H9 (cell line): Measurements from ENCODE around the gene IARS1. TPM values are rescaled to one million over a fixed set of nuclear protein-coding genes. Genes with fewer than 3 reads are reported as not detected.

Source experiments
- DNase-seq: peaks from one replicate; pipeline ENCODE4 v3.0.0-alpha.2; 2017
- H2AFZ ChIP-seq: one replicate; pipeline ENCODE4 v1.6.1; 2013; ENCODE audit warnings: mild to moderate bottlenecking, low read length, control low read depth, moderate library complexity
- H2AK5ac ChIP-seq: 2 replicates; pipeline ENCODE4 v1.6.1; 2013; ENCODE audit warnings: low read length, control low read depth, mixed read lengths; ENCODE audit not compliant: insufficient read length
- H2BK120ac ChIP-seq: one replicate; pipeline ENCODE4 v1.6.1; 2013; ENCODE audit warnings: low read depth, mild to moderate bottlenecking, low read length, control low read depth, inconsistent platforms; ENCODE audit not compliant: poor library complexity, severe bottlenecking
- H2BK12ac ChIP-seq: 2 replicates; pipeline ENCODE4 v1.6.1; 2013; ENCODE audit warnings: low read length, control low read depth, mixed read lengths, low read depth; ENCODE audit not compliant: insufficient read length
- H2BK15ac ChIP-seq: 2 replicates; pipeline ENCODE4 v1.6.1; 2013; ENCODE audit warnings: low read depth, low read length, control low read depth
- H2BK20ac ChIP-seq: one replicate; pipeline ENCODE4 v1.6.1; 2013; ENCODE audit warnings: low read depth, mild to moderate bottlenecking, low read length, control low read depth, inconsistent platforms; ENCODE audit not compliant: poor library complexity, severe bottlenecking
- H2BK5ac ChIP-seq: 2 replicates; pipeline ENCODE4 v1.6.1; 2013; ENCODE audit warnings: low read length, control low read depth, mixed read lengths; ENCODE audit not compliant: insufficient read length
- H3K14ac ChIP-seq: 2 replicates; pipeline ENCODE4 v1.6.1; 2013; ENCODE audit warnings: low read length, control low read depth; ENCODE audit not compliant: insufficient read depth
- H3K18ac ChIP-seq: 2 replicates; pipeline ENCODE4 v1.6.1; 2013; ENCODE audit warnings: low read depth, mild to moderate bottlenecking, mixed read lengths, low read length, control low read depth; ENCODE audit not compliant: insufficient read length
- H3K23ac ChIP-seq: 2 replicates; pipeline ENCODE4 v1.6.1; 2013; ENCODE audit warnings: low read length, control low read depth, mixed read lengths, low read depth; ENCODE audit not compliant: insufficient read length
- H3K23me2 ChIP-seq: 2 replicates; pipeline ENCODE4 v1.6.1; 2013; ENCODE audit warnings: low read depth, mild to moderate bottlenecking, mixed read lengths, low read length, control low read depth; ENCODE audit not compliant: insufficient read length, poor library complexity, severe bottlenecking
- H3K27ac ChIP-seq: 2 replicates; pipeline ENCODE4 v1.5.1; 2013; ENCODE audit warnings: low read length, control low read depth, mixed read lengths, low read depth; ENCODE audit not compliant: insufficient read length
- H3K27me3 ChIP-seq: 2 replicates; pipeline ENCODE4 v1.6.1; 2013; ENCODE audit warnings: low read length, control low read depth, inconsistent platforms; ENCODE audit not compliant: insufficient read depth
- H3K4ac ChIP-seq: 2 replicates; pipeline ENCODE4 v1.6.1; 2013; ENCODE audit warnings: low read depth, mild to moderate bottlenecking, control low read depth, inconsistent platforms, low read length, moderate library complexity
- H3K4me1 ChIP-seq: 2 replicates; pipeline ENCODE4 v1.6.1; 2013; ENCODE audit warnings: low read length, control low read depth, inconsistent platforms; ENCODE audit not compliant: insufficient read depth
- H3K4me2 ChIP-seq: 2 replicates; pipeline ENCODE4 v1.6.1; 2013; ENCODE audit warnings: low read length, control low read depth, mixed read lengths; ENCODE audit not compliant: insufficient read length, insufficient read depth
- H3K56ac ChIP-seq: 2 replicates; pipeline ENCODE4 v1.6.1; 2013; ENCODE audit warnings: low read depth, mild to moderate bottlenecking, mixed read lengths, low read length, control low read depth; ENCODE audit not compliant: insufficient read length
- H3K79me1 ChIP-seq: 2 replicates; pipeline ENCODE4 v1.6.1; 2013; ENCODE audit warnings: low read depth, mild to moderate bottlenecking, moderate library complexity, low read length, control low read depth, inconsistent platforms; ENCODE audit not compliant: insufficient read depth, poor library complexity, severe bottlenecking
- H3K79me2 ChIP-seq: 2 replicates; pipeline ENCODE4 v1.6.1; 2013; ENCODE audit warnings: low read length, control low read depth, inconsistent platforms; ENCODE audit not compliant: insufficient read depth
- H3K9ac ChIP-seq: 2 replicates; pipeline ENCODE4 v1.6.1; 2013; ENCODE audit warnings: low read length, control low read depth, mixed read lengths; ENCODE audit not compliant: insufficient read length; ENCODE audit errors: extremely low read depth
- H3K9me3 ChIP-seq: one replicate; pipeline ENCODE4 v1.6.1; 2013; ENCODE audit warnings: low read depth, low read length, inconsistent platforms; ENCODE audit not compliant: control insufficient read depth
- H3T11ph ChIP-seq: one replicate; pipeline ENCODE4 v1.6.1; 2013; ENCODE audit warnings: mild to moderate bottlenecking, low read length, control low read depth, inconsistent platforms
- H4K20me1 ChIP-seq: one replicate; pipeline ENCODE4 v1.6.1; 2013; ENCODE audit not compliant: control insufficient read depth, insufficient read length, insufficient read depth
- H4K5ac ChIP-seq: 2 replicates; pipeline ENCODE4 v1.6.1; 2013; ENCODE audit warnings: low read depth, mild to moderate bottlenecking, mixed read lengths, low read length, control low read depth; ENCODE audit not compliant: insufficient read length
- H4K8ac ChIP-seq: replicated peaks from 2 replicates; pipeline ENCODE4 v1.6.1; 2013; ENCODE audit warnings: low read length, control low read depth, mixed read lengths, low read depth; ENCODE audit not compliant: insufficient read length
- H4K91ac ChIP-seq: 2 replicates; pipeline ENCODE4 v1.6.1; 2013; ENCODE audit warnings: low read depth, mild to moderate bottlenecking, moderate library complexity, mixed read lengths, low read length, control low read depth; ENCODE audit not compliant: insufficient read length
- H3K27ac Mint-ChIP-seq, 3 experiments: 2 replicates in 2 of 3; 3 replicates in 1 of 3; pipeline ENCODE4 v1.8.0; 2020 to 2021; ENCODE audit warnings: mixed read lengths in 3 of 3, mild to moderate bottlenecking in 1 of 3, moderate library complexity in 1 of 3
- H3K27me3 Mint-ChIP-seq: 2 replicates; pipeline ENCODE4 v1.8.0; 2021; ENCODE audit warnings: low read depth, mild to moderate bottlenecking, moderate library complexity, mixed read lengths
- H3K36me3 Mint-ChIP-seq, 3 experiments: 2 replicates in 2 of 3; 3 replicates in 1 of 3; pipeline ENCODE4 v1.8.0; 2020 to 2021; ENCODE audit warnings: low read depth in 3 of 3, mixed read lengths in 3 of 3; ENCODE audit not compliant: insufficient read depth in 1 of 3
- H3K4me1 Mint-ChIP-seq, 2 experiments: 2 replicates each; pipeline ENCODE4 v1.8.0; 2020; ENCODE audit warnings: mixed read lengths in 2 of 2
- H3K4me3 Mint-ChIP-seq, 2 experiments: 2 replicates in 1 of 2; 3 replicates in 1 of 2; pipeline ENCODE4 v1.8.0; 2020 to 2021; ENCODE audit warnings: mild to moderate bottlenecking in 2 of 2, mixed read lengths in 2 of 2, moderate library complexity in 1 of 2
- H3K9me3 Mint-ChIP-seq, 2 experiments: 2 replicates in 1 of 2; 3 replicates in 1 of 2; pipeline ENCODE4 v1.8.0; 2020; ENCODE audit warnings: mild to moderate bottlenecking in 2 of 2, mixed read lengths in 2 of 2, moderate library complexity in 1 of 2
- WGBS: extraction: QIAGEN DNeasy Blood & Tissue Kit; methylation state at CpG from one replicate; pipeline ENCODE4 v1.1.7; 2013; ENCODE audit warnings: missing lambda C conversion rate, low lambda C conversion rate, mixed read lengths; ENCODE audit not compliant: insufficient read length; ENCODE audit errors: extremely low coverage; 5-methylcytosine and 5-hydroxymethylcytosine counted together
- total RNA-seq: library from RNA; stranded (reverse); gene quantifications from 2 replicates; pipeline ENCODE4 v1.2.1, GENCODE V29; 2021
- TF ChIP-seq, protein P1 (sequence below): fragments of 200-600 bp; sonication (generic); conservative IDR thresholded peaks from 3 replicates; pipeline ENCODE4 v1.8.0; 2021; ENCODE audit warnings: antibody characterized with exemption, mild to moderate bottlenecking

IARS1 gene
- total RNA-seq, 1 experiment from 2014 or later: 234 TPM

DNA sequence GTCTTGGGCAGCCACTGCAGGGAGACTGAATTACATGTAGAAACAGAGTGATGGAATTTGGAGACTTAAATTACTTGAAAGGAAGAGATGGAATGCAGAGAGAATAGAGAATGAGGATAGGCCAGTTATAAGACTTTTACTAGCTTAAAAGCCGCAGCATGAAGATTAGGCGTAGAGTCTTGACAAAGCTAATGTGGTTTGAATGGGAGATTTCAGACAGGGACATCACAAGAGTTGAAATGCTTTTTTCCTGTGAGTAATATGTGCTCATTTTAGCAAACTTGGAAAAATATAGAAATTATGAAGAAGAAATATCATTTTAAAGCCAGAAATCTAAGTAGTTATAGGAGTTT lies 39.8 kb upstream of the IARS1 start:
- H2BK120ac ChIP-seq: no peak overlapping the region
- no peaks in the 10 kb centered on the region for H3K79me2 ChIP-seq
- no peak overlapping the region for H3K18ac ChIP-seq
- H3K14ac ChIP-seq: no peak overlapping the region
- no peak overlapping the region for H4K91ac ChIP-seq
- no peak overlapping the region for H4K8ac ChIP-seq
- no peaks in the 10 kb centered on the region for H4K20me1 ChIP-seq
- no peaks in the 10 kb centered on the region for H3K9me3 Mint-ChIP-seq
- H2BK20ac ChIP-seq: no peak overlapping the region
- H3T11ph ChIP-seq: no peak overlapping the region
- no peaks in the 10 kb centered on the region for H3K27me3 Mint-ChIP-seq
- no peak overlapping the region for H3K4ac ChIP-seq
- no peak overlapping the region for H3K9ac ChIP-seq
- H3K23ac ChIP-seq: no peak overlapping the region
- TF ChIP-seq, protein P1, sequence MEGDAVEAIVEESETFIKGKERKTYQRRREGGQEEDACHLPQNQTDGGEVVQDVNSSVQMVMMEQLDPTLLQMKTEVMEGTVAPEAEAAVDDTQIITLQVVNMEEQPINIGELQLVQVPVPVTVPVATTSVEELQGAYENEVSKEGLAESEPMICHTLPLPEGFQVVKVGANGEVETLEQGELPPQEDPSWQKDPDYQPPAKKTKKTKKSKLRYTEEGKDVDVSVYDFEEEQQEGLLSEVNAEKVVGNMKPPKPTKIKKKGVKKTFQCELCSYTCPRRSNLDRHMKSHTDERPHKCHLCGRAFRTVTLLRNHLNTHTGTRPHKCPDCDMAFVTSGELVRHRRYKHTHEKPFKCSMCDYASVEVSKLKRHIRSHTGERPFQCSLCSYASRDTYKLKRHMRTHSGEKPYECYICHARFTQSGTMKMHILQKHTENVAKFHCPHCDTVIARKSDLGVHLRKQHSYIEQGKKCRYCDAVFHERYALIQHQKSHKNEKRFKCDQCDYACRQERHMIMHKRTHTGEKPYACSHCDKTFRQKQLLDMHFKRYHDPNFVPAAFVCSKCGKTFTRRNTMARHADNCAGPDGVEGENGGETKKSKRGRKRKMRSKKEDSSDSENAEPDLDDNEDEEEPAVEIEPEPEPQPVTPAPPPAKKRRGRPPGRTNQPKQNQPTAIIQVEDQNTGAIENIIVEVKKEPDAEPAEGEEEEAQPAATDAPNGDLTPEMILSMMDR: no peak
- H2AK5ac ChIP-seq: no peak overlapping the region
- no peaks in the 10 kb centered on the region for H3K27me3 ChIP-seq
- peaks cover 0 to 3% of the 10 kb centered on the region in 2 experiments; a peak in 1 of 4 replicates for H3K4me1 Mint-ChIP-seq
- no peaks in the 10 kb centered on the region for H3K9me3 ChIP-seq
- no peak overlapping the region for H3K56ac ChIP-seq
- no peak overlapping the region for H2BK12ac ChIP-seq
- no CpG with 5 or more reads among the region's 2 CpGs for WGBS
- no peak overlapping the region for H2AFZ ChIP-seq
- no peaks in the 10 kb centered on the region for H3K4me1 ChIP-seq
- DNase-seq: no peak
- no peaks in the 10 kb centered on the region for H3K79me1 ChIP-seq
- H3K27ac ChIP-seq: no peak overlapping the region
- H3K4me3 Mint-ChIP-seq: no peak overlapping the region
- H3K36me3 Mint-ChIP-seq: peaks cover 0 to 7% (median 0%) of the 10 kb centered on the region in 3 experiments; a peak in 4 of 7 replicates
- no peak overlapping the region for H3K27ac Mint-ChIP-seq
- no peak overlapping the region for H2BK15ac ChIP-seq
- H2BK5ac ChIP-seq: no peak overlapping the region
- H4K5ac ChIP-seq: no peak overlapping the region
- no peaks in the 10 kb centered on the region for H3K23me2 ChIP-seq
- no peak overlapping the region for H3K4me2 ChIP-seq
